NCI-H187 treated with DMSO at 0.1 percent for 48 hours (cell line): Measurements from ENCODE around the gene C12orf57.
A peak's percentile ranks its signal among the peaks of the same experiment; 100 is the strongest.
"Not testable (repeated sequence)": the region's sequence is repeated elsewhere in the genome, so short reads cannot be mapped to it uniquely, and the experiment has no call there.

Experiments used
- DNase-seq: peaks from one replicate; lab custom pipeline; 2025; lab: John Stamatoyannopoulos, UW

The C12orf57 gene

GRCh38 chr12:6943722-6944380 lies at the start of gene C12orf57, which contains the start of gene RNU7-1:
Gene C12orf57 (plus strand): TSS chr12:6944022. CDS start chr12:6944122, 100 bp downstream.
Gene RNU7-1 (plus strand): TSS chr12:6943816.
- DNase-seq, result peak; percentile 70

- DNase-seq, result no peak
Measured at GRCh38 chr12:6894321-6894720, 49.5 kb upstream of the C12orf57 start.

- DNase-seq, result no peak
Measured at GRCh38 chr12:6896846-6897435, 46.9 kb upstream of the C12orf57 start.

DNA sequence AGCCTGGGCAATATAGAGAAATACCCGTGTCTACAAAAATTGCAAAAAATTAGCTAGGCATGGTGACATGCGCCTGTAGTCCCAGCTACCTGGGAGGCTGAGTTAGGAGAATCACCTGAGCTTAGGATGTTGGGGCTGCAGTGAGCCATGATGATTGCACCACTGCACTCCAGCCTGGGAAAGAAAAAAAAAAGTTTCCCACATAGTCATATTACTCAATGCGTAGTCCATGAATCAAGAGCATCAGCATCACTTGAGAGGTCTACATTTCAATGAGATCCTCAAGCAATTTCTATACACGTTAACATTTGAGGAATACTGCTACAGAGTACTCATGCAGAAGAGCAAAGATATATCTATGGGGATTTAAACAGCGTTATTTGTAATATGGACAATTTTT lies 44.4 kb upstream of the C12orf57 start:
- DNase-seq, result no peak

GRCh38 chr12:6899837-6900519 lies 43.8 kb upstream of the C12orf57 start:
- DNase-seq, result no peak

DNA sequence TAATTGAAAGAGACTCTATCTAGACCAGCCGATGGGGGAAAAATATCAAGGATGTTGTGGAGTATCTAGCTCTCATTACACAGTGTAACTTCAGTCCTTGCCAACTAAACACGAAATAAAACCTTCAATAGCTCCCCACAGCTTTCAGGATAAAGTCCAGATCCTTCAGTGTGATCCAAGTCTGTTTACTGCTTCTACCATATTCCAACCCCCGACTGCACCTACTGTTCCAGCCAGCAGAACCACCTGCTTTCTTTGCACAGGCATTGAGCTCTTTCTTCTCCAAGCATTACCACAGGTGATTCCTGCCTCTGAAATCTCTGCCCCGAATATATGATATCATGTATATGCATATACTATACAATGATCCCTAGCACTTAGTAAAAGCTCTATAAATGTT lies 41.4 kb upstream of the C12orf57 start:
- DNase-seq, result no peak

GRCh38 chr12:6903722-6904121 lies 40.1 kb upstream of the C12orf57 start:
- no peak for DNase-seq

DNA sequence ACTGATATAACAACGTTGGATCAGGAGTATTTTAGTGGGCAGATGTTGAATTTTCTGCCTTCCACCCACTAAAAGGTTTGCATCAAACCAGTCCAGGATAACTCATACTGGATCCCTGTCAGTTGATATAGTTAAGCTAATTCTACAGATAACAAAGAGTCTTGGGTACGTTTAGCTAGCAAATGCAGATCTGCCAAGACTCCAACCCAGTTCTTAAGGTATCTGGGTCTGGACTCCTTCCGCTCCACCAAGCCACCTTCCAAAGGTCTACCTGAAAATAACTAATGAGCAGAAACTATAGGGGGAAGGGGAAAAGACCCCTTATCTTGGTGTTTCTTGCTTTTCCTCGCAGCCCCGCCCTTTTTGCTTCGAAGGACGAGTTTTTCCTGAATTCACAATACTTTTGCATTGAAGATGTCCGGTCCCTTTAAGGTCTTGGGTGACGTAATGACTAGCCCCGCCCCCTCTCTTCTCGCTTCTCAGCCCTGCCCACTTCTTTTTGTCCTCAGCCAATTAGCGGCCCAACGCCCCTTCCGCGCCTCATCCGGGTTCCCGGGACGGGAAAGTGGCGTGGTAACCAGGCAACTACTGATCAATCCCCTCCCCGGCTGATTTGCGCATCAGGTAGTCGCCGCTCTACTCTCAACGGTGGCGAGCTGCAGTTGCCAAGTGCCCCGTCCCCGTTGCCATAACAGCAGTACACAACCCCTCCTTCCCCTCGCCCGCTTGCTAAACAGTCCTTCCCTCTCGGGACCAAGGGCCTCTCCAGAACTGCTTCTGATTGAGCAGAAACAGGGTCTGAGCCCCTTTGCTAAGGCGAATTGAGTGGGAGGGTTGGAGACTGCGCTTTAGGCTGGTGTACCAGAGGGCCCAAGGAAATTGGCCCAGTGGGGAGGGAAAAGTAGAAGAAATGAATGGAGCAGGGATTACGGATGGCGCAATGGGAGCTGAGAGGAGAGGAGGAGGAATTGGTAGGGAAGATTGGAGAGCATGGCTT lies 39.2 kb upstream of the C12orf57 start, which contains the start of gene LRRC23:
LRRC23 (plus strand) TSS at position 543 of the 997 bp plus-strand sequence. CDS start 812 bp downstream, outside the sequence.
- peak; percentile 88 for DNase-seq

GRCh38 chr12:6905414-6906040 lies 38.3 kb upstream of the C12orf57 start:
- DNase-seq, result no peak

GRCh38 chr12:6908141-6908540 lies 35.7 kb upstream of the C12orf57 start:
- DNase-seq, result not testable (repeated sequence)

GRCh38 chr12:6909421-6910145 lies 34.2 kb upstream of the C12orf57 start:
- DNase-seq, result no peak

- no peak for DNase-seq
Measured at GRCh38 chr12:6912164-6912935, 31.5 kb upstream of the C12orf57 start.

DNA sequence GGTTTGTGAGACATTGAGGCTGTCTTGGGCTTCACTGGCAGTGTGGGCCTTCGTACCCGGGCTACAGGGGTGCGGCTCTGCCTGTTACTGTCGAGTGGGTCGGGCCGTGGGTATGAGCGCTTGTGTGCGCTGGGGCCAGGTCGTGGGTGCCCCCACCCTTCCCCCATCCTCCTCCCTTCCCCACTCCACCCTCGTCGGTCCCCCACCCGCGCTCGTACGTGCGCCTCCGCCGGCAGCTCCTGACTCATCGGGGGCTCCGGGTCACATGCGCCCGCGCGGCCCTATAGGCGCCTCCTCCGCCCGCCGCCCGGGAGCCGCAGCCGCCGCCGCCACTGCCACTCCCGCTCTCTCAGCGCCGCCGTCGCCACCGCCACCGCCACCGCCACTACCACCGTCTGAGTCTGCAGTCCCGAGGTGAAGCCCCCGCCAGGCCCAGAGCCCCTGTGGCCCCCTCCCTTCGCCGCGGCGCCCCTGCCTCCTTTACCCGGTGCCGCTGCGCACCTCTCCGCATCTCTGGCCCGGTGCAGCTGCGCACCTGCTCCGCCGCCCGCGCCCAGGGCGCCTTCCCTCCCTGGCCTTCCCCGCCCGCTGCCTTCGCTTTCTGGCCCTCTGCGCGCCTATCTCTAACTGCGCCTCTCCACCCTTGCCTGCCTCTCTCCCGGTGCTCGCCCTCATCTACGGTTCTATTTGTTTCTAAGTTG lies 29.4 kb upstream of the C12orf57 start, which contains the start of gene ENO2:
ENO2 (plus strand) TSS at position 335 of the 701 bp plus-strand sequence. CDS start 1,253 bp downstream, outside the sequence.
- no peak for DNase-seq

DNA sequence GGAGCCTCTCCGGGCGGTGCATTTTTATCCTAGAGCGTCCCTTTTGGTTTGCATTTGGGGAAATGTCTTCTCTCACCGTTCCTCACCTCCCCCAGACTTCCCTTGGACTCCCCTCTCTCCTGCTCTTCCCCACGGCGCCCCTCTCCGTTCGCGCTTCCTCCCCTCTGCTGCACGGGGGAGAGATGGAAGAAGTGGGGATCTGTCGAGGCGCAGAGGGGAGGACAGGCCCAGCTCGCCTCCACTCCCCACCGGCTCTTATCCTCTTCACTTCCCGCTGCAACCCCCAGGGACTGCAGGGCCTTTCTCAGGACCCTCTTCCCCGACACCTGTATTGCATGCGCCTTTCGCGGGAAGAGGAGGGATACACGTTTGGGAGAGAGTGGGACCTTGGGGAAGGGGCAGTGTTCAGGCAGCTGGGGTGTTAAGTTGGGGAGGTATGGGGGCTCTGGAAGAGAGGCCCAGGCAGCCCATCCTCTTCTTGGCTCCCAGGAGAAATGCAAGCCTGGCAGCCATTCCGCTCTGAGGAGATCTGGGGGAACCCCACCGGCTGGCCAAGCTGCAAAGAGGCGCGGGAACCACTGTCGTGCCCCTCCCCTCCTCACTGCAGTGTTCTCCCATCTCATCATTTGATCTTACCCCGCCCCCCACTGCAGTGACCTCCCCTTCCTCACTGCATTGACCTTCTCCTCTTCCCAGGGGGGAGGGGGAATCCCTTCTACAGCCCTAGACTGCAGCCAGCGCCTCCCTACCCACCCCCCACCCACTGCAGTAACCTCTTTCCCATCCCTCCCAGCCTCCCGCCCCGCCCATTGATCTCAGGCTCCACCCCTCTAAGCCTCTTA lies 28.7 kb upstream of the C12orf57 start:
- no peak for DNase-seq

DNA sequence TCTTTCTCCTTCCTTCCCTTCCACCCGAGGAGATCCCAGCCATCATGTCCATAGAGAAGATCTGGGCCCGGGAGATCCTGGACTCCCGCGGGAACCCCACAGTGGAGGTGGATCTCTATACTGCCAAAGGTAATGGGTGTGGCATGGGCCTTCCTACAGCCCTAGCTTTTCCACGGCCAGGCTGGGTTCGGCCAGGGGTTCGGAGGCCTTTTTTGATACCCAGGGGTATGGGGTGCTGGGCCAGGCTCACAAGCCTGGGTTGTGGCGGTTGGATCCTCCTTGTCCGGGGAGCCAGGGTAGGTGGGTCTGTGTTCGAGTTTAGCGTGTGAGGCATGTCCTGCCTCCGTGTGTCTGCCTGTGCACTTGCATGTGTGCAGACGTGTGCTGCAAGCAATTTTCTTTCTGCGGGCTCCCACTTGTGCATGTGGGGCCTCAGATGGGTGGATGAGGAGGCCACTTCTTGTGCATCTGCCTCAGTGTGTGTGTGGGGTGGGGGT lies 28.0 kb upstream of the C12orf57 start:
- DNase-seq, result no peak

DNA sequence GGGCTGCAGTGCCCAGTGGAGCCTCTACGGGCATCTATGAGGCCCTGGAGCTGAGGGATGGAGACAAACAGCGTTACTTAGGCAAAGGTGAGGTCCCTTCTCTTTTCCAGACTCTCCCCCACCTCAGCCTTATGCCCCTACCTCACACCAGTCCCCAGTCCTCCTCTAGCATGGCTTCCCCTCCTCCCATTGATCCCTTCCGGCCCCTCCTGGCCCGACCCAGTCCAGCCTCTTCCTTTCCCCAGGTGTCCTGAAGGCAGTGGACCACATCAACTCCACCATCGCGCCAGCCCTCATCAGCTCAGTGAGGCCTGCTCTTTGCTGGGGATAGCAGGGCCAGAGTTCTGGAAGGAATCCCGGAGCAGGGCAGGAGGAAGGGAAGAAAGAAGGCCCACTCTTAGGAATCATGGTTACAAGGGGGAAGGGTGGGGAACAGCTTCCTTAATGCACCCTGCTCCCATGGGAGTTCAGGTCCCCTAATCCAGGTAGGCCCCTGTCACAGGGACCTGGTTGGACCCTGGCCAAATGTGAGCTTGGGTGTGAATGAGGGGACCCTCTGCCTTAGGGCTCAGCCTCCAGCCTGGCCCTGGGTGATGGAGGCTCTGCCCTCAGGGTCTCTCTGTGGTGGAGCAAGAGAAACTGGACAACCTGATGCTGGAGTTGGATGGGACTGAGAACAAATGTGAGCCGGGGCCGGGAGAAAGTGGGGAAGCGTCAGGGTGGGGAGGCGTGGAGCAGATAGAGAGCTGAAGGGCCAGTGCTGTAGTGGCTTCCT lies 27.2 kb upstream of the C12orf57 start:
- no peak for DNase-seq
